Endothelial cell of umbilical vein (primary cell): ENCODE data around the gene IER5. TPM values are rescaled to one million over a fixed set of nuclear protein-coding genes. Genes with fewer than 3 reads are reported as not detected.

ENCODE experiments used
- BruUV-seq: library from RNA; stranded (reverse); fragments of 400-500 nt; replicated peaks from 2 replicates; lab custom pipeline; 2021; lab: Mats Ljungman, UMichigan
- CTCF ChIA-PET: fragments of 300-600, 350-600 bp; sonication (Branson Sonifier 250); formaldehyde crosslinking; loops from one replicate; lab custom pipeline; 2021; ENCODE audit warnings: antibody characterized with exemption, inconsistent platforms; lab: Charles Lee
- POLR2A ChIA-PET: fragments of 300-600, 350-600 bp; sonication (Branson Sonifier 250); formaldehyde crosslinking; loops from one replicate; lab custom pipeline; 2021; ENCODE audit warnings: antibody characterized with exemption, inconsistent platforms; lab: Charles Lee
- DNase-seq: peaks from one replicate; pipeline ENCODE4 v3.0.0-alpha.2; 2011; ENCODE audit warnings: low read depth, low spot score
- FAIRE-seq: peaks from 2 replicates; lab custom pipeline; 2011; peaks lifted over from hg19 to GRCh38; lab: Jason Lieb, UNC
- H2AFZ ChIP-seq: 2 replicates; pipeline ENCODE4 v1.6.0; 2012; ENCODE audit warnings: low read depth, low read length, control low read depth, inconsistent platforms
- H3K27ac ChIP-seq: 2 replicates; pipeline ENCODE4 v1.5.1; 2011; ENCODE audit warnings: low read depth, mild to moderate bottlenecking, control low read depth, low read length, moderate library complexity; ENCODE audit not compliant: insufficient read depth
- H3K27me3 ChIP-seq, 2 experiments: 2 replicates each; pipeline versions ENCODE4 v1.6.0 to v1.6.1; 2011; ENCODE audit warnings: low read length in 2 of 2, mixed read lengths in 1 of 2; ENCODE audit not compliant: control insufficient read depth in 2 of 2, insufficient read depth in 2 of 2
- H3K36me3 ChIP-seq, 2 experiments: 2 replicates in 1 of 2; 3 replicates in 1 of 2; pipeline ENCODE4 v1.5.1; 2011; ENCODE audit warnings: low read length in 2 of 2, mild to moderate bottlenecking in 1 of 2, moderate library complexity in 1 of 2; ENCODE audit not compliant: control insufficient read depth in 2 of 2, insufficient read depth in 2 of 2; ENCODE audit errors: extremely low read depth in 1 of 2
- H3K4me1 ChIP-seq: 3 replicates; pipeline ENCODE4 v1.5.1; 2011; ENCODE audit warnings: mild to moderate bottlenecking, low read length; ENCODE audit not compliant: control insufficient read depth, insufficient read depth; ENCODE audit errors: extremely low read depth
- H3K4me2 ChIP-seq: 2 replicates; pipeline ENCODE4 v1.6.1; 2011; ENCODE audit warnings: low read length, control low read depth, mixed read lengths; ENCODE audit not compliant: insufficient read depth
- H3K4me3 ChIP-seq, 3 experiments: fragments of 200-600 bp in 1 of 3; sonication (generic), shearing (Covaris generic) in 1 of 3; replicated peaks in 1 of 3; 2 replicates each; pipeline ENCODE4 v1.5.1; 2011 to 2016; ENCODE audit warnings: control low read depth in 3 of 3, low read length in 3 of 3, mild to moderate bottlenecking in 2 of 3, inconsistent platforms in 1 of 3, low read depth in 1 of 3, moderate library complexity in 1 of 3; ENCODE audit not compliant: insufficient read depth in 1 of 3
- H3K79me2 ChIP-seq: 2 replicates; pipeline ENCODE4 v1.6.0; 2012; ENCODE audit warnings: low read length, inconsistent platforms; ENCODE audit not compliant: control insufficient read depth, insufficient read depth
- H3K9ac ChIP-seq: replicated peaks from 2 replicates; pipeline ENCODE3; 2011; ENCODE audit warnings: low read length, control low read depth; ENCODE audit not compliant: insufficient read depth; ENCODE audit errors: extremely low read depth
- H3K9me1 ChIP-seq: replicated peaks from 3 replicates; pipeline ENCODE4 v1.6.0; 2011; ENCODE audit warnings: mild to moderate bottlenecking, low read length; ENCODE audit not compliant: control insufficient read depth, insufficient read depth; ENCODE audit errors: extremely low read depth
- H3K9me3 ChIP-seq: replicated peaks from 2 replicates; pipeline ENCODE4 v1.5.1; 2012; ENCODE audit warnings: low read length, inconsistent platforms; ENCODE audit not compliant: control insufficient read depth, insufficient read depth
- H4K20me1 ChIP-seq: replicated peaks from 2 replicates; pipeline ENCODE3; 2011; ENCODE audit warnings: mild to moderate bottlenecking, low read length; ENCODE audit not compliant: control insufficient read depth, insufficient read depth; ENCODE audit errors: extremely low read depth
- EZH2 ChIP-seq: IDR thresholded peaks from 2 replicates; pipeline ENCODE4 v1.6.1; 2012; ENCODE audit warnings: borderline replicate concordance, low read depth, mild to moderate bottlenecking, moderate library complexity, low read length, inconsistent platforms; ENCODE audit not compliant: severe bottlenecking
- GATA2 ChIP-seq: IDR thresholded peaks from 2 replicates; pipeline ENCODE4 v1.7.0; 2011; ENCODE audit warnings: low read depth, mild to moderate bottlenecking, moderate library complexity, mixed read lengths, low read length; ENCODE audit not compliant: insufficient read length, insufficient read depth
- JUN ChIP-seq: IDR thresholded peaks from 2 replicates; pipeline ENCODE4 v1.6.1; 2011; ENCODE audit warnings: borderline replicate concordance, low read depth; ENCODE audit not compliant: insufficient read length, insufficient read depth
- POLR2A ChIP-seq: IDR thresholded peaks from 2 replicates; pipeline ENCODE4 v1.6.1; 2012; ENCODE audit warnings: low read depth, mild to moderate bottlenecking, control low read depth, low read length
- dilution Hi-C: fragments of 300-500 bp; cut with MboI; formaldehyde crosslinking; loops from one replicate; pipeline ENCODE4 v1.15.0; 2019; ENCODE audit warnings: low sequenced_read_pairs; ENCODE audit not compliant: extremely low pct_ligation_motif_present
- intact Hi-C: fragments of 100-400 bp; cut with micrococcal nuclease; formaldehyde crosslinking; loops from one replicate; pipeline ENCODE4 v1.10.0; 2022
- polyA plus RNA-seq, 4 experiments: library from polyadenylated mRNA; depleted of rRNA in 3 of 4; stranded (reverse) in 3 of 4; unstranded in 1 of 4; fragments of >200 nt; gene quantifications; 2 replicates each; pipeline versions ENCODE4 v1.2.1 to v1.2.3, GENCODE V29; 2011 to 2012; ENCODE audit warnings: missing spikeins in 1 of 4
- total RNA-seq: library from RNA; stranded (reverse); gene quantifications from 2 replicates; pipeline ENCODE4 v1.2.3, GENCODE V29; 2021
- TF ChIP-seq, protein P1 (sequence below), 2 donors: IDR thresholded peaks; 1 replicate in 1 of 2; 2 replicates in 1 of 2; pipeline ENCODE4 v1.5.1; 2011; ENCODE audit warnings: low read length in 2 of 2, mild to moderate bottlenecking in 2 of 2, moderate library complexity in 2 of 2, control low read depth in 1 of 2, inconsistent platforms in 1 of 2, low read depth in 1 of 2; ENCODE audit not compliant: insufficient read depth in 1 of 2; ENCODE audit errors: extremely low read depth in 1 of 2
- TF ChIP-seq, protein P2 (sequence below): IDR thresholded peaks from 2 replicates; pipeline ENCODE4 v1.6.1; 2011; ENCODE audit not compliant: insufficient read depth, insufficient read length

The IER5 gene
- total and polyA plus RNA-seq, 2 donors (not counting 3 experiments of a cell fraction or from before 2014, with no cell fraction given), result 6.6 to 14.4 TPM

DNA sequence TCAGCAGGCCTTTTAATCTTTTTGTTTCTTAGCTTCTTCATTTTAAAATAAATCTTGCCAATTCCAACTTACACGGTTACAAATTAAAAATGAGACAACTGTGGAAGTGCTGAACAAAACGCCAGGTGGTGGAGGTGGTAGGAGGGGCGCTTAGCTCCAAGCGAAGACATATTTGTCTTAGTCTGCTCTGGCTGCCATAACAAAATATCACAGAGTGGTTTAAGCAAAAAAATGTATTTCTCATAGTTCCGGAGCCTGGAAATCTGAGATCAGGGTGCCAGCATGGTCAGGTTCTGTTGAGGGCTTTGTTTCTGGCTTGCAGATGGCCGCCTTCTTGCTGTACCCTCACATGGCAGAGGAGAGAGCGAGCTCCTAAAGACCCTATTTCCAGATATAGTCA lies 14.9 kb downstream of the IER5 start:
- no TSS peak for BruUV-seq
- FAIRE-seq (no peak), DNase-seq (no peak)
- no peaks in the 10 kb centered on the region for H3K36me3 ChIP-seq
- no peak overlapping the region for H3K4me3 ChIP-seq
- intact Hi-C loops, result loop anchor here (5.0 kb wide), 1 partner anchor 601 kb away; the partner anchor contains the start of gene ACBD6
- H3K27me3 ChIP-seq, result no peaks in the 10 kb centered on the region
- H3K9ac ChIP-seq, result no peak overlapping the region
- ChIA-PET POLR2A (interaction anchor here (1.0 to 5.8 kb wide), 2 partner anchors 13 to 32 kb away, joined by 4 to 114 read pairs; partner anchors contain the start of gene IER5), CTCF (interaction anchor here (1.1 to 4.8 kb wide), 3 partner anchors 12 to 70 kb away, joined by 3 to 43 read pairs (median 4); no protein-coding TSS in a partner anchor)
- peaks cover 71% of the 10 kb centered on the region for H3K4me1 ChIP-seq
- H4K20me1 ChIP-seq, result no peaks in the 10 kb centered on the region
- no peak overlapping the region for H2AFZ ChIP-seq
- no peaks in the 10 kb centered on the region for H3K9me3 ChIP-seq
- H3K27ac ChIP-seq, result no peak overlapping the region
- dilution Hi-C loops, result no loop called here
- H3K4me2 ChIP-seq, result no peak overlapping the region
- no peaks in the 10 kb centered on the region for H3K9me1 ChIP-seq
- no peak for TF ChIP-seq JUN
- TF ChIP-seq, protein P1, sequence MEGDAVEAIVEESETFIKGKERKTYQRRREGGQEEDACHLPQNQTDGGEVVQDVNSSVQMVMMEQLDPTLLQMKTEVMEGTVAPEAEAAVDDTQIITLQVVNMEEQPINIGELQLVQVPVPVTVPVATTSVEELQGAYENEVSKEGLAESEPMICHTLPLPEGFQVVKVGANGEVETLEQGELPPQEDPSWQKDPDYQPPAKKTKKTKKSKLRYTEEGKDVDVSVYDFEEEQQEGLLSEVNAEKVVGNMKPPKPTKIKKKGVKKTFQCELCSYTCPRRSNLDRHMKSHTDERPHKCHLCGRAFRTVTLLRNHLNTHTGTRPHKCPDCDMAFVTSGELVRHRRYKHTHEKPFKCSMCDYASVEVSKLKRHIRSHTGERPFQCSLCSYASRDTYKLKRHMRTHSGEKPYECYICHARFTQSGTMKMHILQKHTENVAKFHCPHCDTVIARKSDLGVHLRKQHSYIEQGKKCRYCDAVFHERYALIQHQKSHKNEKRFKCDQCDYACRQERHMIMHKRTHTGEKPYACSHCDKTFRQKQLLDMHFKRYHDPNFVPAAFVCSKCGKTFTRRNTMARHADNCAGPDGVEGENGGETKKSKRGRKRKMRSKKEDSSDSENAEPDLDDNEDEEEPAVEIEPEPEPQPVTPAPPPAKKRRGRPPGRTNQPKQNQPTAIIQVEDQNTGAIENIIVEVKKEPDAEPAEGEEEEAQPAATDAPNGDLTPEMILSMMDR (IDR thresholded peaks at IDR 0.05; ENCODE audit: extremely low read depth in 1 of 2, insufficient read depth in 1 of 2, low read depth in 1 of 2, low read length in 2 of 2), result no peak
- no peak for TF ChIP-seq EZH2
- TF ChIP-seq, protein P2, sequence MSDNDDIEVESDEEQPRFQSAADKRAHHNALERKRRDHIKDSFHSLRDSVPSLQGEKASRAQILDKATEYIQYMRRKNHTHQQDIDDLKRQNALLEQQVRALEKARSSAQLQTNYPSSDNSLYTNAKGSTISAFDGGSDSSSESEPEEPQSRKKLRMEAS, result no peak
- TF ChIP-seq POLR2A, result no peak
- no peak for TF ChIP-seq GATA2
- no peaks in the 10 kb centered on the region for H3K79me2 ChIP-seq
